ENCODE measurements around the gene STX8. TPM values are rescaled to one million over a fixed set of nuclear protein-coding genes. Genes with fewer than 3 reads are reported as not detected.

Gene STX8
- total RNA-seq, 2 donors from 2014 or later = 41.6 to 57.2 TPM

- H3K27ac ChIP-seq = no peak overlapping the region
- no peak for DNase-seq
- H3K9me3 ChIP-seq = no peaks in the 10 kb centered on the region
- H3K27me3 ChIP-seq = no peaks in the 10 kb centered on the region
- no peaks in the 10 kb centered on the region for H3K36me3 ChIP-seq
- intact Hi-C loops (cut with DNase I) = no loop called here
- TF ChIP-seq, protein P1, sequence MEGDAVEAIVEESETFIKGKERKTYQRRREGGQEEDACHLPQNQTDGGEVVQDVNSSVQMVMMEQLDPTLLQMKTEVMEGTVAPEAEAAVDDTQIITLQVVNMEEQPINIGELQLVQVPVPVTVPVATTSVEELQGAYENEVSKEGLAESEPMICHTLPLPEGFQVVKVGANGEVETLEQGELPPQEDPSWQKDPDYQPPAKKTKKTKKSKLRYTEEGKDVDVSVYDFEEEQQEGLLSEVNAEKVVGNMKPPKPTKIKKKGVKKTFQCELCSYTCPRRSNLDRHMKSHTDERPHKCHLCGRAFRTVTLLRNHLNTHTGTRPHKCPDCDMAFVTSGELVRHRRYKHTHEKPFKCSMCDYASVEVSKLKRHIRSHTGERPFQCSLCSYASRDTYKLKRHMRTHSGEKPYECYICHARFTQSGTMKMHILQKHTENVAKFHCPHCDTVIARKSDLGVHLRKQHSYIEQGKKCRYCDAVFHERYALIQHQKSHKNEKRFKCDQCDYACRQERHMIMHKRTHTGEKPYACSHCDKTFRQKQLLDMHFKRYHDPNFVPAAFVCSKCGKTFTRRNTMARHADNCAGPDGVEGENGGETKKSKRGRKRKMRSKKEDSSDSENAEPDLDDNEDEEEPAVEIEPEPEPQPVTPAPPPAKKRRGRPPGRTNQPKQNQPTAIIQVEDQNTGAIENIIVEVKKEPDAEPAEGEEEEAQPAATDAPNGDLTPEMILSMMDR (IDR thresholded peaks at IDR 0.05) = no peak
- H3K4me1 ChIP-seq = no peaks in the 10 kb centered on the region
- no peak overlapping the region for H3K9ac ChIP-seq (ENCODE audit: low read depth in 2 of 2, low read length in 2 of 2)
- no peak overlapping the region for H3K4me3 ChIP-seq
These were observed 130.9 kb downstream of the STX8 start for GRCh38 chr17:9444687-9445086.

GRCh38 chr17:9443811-9444210, 131.8 kb downstream of the STX8 start:
- TF ChIP-seq, protein P1 (IDR thresholded peaks at IDR 0.05) = no peak
- intact Hi-C loops (cut with DNase I) = no loop called here
- Histone ChIP-seq H3K4me3 (no peak overlapping the region), H3K36me3 (no peaks in the 10 kb centered on the region), H3K27me3 (no peaks in the 10 kb centered on the region), H3K27ac (no peak overlapping the region), H3K9me3 (no peaks in the 10 kb centered on the region), H3K4me1 (no peaks in the 10 kb centered on the region), H3K9ac (ENCODE audit: low read depth in 2 of 2, low read length in 2 of 2) (no peak overlapping the region)
- no peak for DNase-seq

- no peak for DNase-seq
- no peak overlapping the region for H3K9ac ChIP-seq (ENCODE audit: low read depth in 2 of 2, low read length in 2 of 2)
- TF ChIP-seq, protein P1 (IDR thresholded peaks at IDR 0.05) = no peak
These were observed 135.8 kb downstream of the STX8 start for GRCh38 chr17:9439851-9440250.

DNA sequence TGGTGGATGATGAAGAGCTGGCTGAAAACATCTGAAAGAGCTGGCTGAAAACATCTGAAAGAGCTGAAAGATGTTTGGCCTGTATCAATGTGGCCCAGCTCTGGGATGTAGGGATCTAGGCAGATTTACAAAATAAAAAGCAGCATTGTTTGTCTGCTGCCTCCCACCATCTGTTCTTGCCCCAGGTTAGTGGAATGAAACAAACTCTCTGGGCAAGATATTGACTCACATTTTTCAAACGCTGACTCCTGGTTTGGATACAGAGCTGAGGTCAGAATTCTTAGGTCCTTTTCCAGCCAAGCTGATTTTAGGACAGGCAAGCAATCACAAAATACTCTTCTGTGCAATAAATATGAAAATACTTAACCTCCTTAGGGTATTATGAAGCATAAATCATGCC, 139.0 kb downstream of the STX8 start:
- no peaks in the 10 kb centered on the region for H3K4me1 ChIP-seq
- intact Hi-C loops (cut with DNase I) = no loop called here
- no peak overlapping the region for H3K9ac ChIP-seq (ENCODE audit: low read depth in 2 of 2, low read length in 2 of 2)
- H3K4me3 ChIP-seq = no peak overlapping the region
- DNase-seq = no peak
- H3K36me3 ChIP-seq = no peaks in the 10 kb centered on the region
- no peaks in the 10 kb centered on the region for H3K27me3 ChIP-seq
- H3K9me3 ChIP-seq = no peaks in the 10 kb centered on the region
- TF ChIP-seq, protein P1 (IDR thresholded peaks at IDR 0.05) = no peak
- no peak overlapping the region for H3K27ac ChIP-seq

More at GRCh38 chr17:9439851-9440250, 135.8 kb downstream of the STX8 start:
- H3K27me3 ChIP-seq = no peaks in the 10 kb centered on the region
- intact Hi-C loops (cut with DNase I) = no loop called here
- no peaks in the 10 kb centered on the region for H3K36me3 ChIP-seq
- H3K9me3 ChIP-seq = no peaks in the 10 kb centered on the region
- no peak overlapping the region for H3K27ac ChIP-seq
- H3K4me1 ChIP-seq = no peaks in the 10 kb centered on the region
- no peak overlapping the region for H3K4me3 ChIP-seq

DNA sequence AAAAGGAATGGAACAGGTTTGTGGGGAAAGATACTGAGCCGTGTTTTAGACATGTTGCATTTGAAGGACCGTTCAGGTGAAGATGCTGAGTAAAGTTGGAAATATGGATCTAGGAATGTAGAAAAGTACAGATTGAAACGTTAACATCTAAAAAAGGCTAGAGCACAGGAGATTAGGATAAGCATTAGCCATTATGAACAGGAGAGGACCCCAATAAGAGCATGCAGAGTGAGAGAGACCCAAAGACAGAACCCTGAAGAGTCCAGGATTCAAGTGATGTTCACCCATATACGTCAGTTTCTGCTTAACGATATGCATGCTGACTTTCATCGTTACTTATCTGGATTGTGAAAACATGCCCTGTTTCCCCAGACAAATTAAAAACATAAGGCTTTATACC, 140.5 kb downstream of the STX8 start:
- Histone ChIP-seq H3K9me3 (no peaks in the 10 kb centered on the region), H3K4me1 (no peaks in the 10 kb centered on the region), H3K4me3 (no peak overlapping the region), H3K27ac (no peak overlapping the region), H3K9ac (ENCODE audit: low read depth in 2 of 2, low read length in 2 of 2) (no peak overlapping the region), H3K36me3 (no peaks in the 10 kb centered on the region), H3K27me3 (no peaks in the 10 kb centered on the region)
- TF ChIP-seq, protein P1 (IDR thresholded peaks at IDR 0.05) = no peak
- intact Hi-C loops (cut with DNase I) = no loop called here
- no peak for DNase-seq

DNA sequence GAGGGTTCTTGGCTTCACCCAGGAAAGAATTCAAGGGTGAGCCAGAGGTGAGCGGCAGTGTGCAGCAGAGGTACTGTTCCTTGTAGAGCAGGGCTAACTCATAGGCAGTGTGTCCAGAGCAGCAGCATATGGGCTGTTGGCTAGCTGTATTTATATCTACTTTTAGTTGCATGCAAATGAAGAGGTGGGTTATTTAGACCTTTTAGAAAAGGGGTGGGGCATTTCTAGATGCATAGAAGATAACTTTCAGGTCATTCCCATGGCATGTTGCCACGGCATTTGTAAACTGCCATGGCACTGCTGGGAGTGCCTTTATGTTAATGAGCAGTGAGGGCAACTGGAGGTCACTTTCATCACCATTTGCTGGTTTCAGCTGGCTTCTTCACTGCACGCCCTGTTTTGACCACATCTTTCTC, 141.0 kb downstream of the STX8 start:
- H3K4me1 ChIP-seq = no peaks in the 10 kb centered on the region
- H3K9ac ChIP-seq (ENCODE audit: low read depth in 2 of 2, low read length in 2 of 2) = no peak overlapping the region
- DNase-seq = no peak
- H3K9me3 ChIP-seq = no peaks in the 10 kb centered on the region
- H3K4me3 ChIP-seq = no peak overlapping the region
- intact Hi-C loops (cut with DNase I) = no loop called here
- TF ChIP-seq, protein P1 (IDR thresholded peaks at IDR 0.05) = no peak
- H3K27ac ChIP-seq = no peak overlapping the region
- no peaks in the 10 kb centered on the region for H3K36me3 ChIP-seq
- H3K27me3 ChIP-seq = no peaks in the 10 kb centered on the region
